T-helper 1 cell treated with Interleukin-12 subunit alpha and Interleukin-12 subunit beta and Interleukin-4 antibody, amounts not matched to agents 30 ng/mL and 1 ng/mL, for 36 hours (primary cell): Measurements from ENCODE around the gene RUVBL2. TPM values are rescaled to one million over a fixed set of nuclear protein-coding genes. Genes with fewer than 3 reads are reported as not detected.
"Not testable (repeated sequence)": the region's sequence is repeated elsewhere in the genome, so short reads cannot be mapped to it uniquely, and the experiment has no call there.

ENCODE experiments used
- intact Hi-C: fragments of 100-400 bp; cut with micrococcal nuclease; formaldehyde crosslinking; loops from one replicate; pipeline ENCODE4 v1.15.1; 2024
- total RNA-seq: library from RNA; stranded (reverse); gene quantifications from 2 replicates; pipeline ENCODE4 v1.2.3, GENCODE V29; 2022

Gene RUVBL2
- total RNA-seq, 1 donor from 2014 or later = 87.7 TPM

DNA sequence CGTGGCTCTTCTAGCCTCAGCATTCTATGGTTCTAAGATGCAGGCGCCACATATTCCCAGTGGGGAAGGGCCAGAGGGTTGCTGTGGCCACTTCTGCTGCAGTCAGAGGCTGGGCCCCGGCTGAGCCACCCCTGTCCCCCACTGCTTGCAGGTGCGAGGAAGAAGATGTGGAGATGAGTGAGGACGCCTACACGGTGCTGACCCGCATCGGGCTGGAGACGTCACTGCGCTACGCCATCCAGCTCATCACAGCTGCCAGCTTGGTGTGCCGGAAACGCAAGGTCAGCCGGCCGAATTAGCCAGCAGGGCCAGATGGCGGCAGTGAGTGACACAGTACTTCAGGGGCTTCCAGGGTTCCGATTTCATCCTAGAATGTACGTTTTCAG is 21.2 kb downstream of the RUVBL2 start:
- intact Hi-C loops = loop anchor here (5.0 kb wide), 2 partner anchors 42 to 102 kb away; partner anchors contain the start of genes C19orf73, CGB7 and PPFIA3

DNA sequence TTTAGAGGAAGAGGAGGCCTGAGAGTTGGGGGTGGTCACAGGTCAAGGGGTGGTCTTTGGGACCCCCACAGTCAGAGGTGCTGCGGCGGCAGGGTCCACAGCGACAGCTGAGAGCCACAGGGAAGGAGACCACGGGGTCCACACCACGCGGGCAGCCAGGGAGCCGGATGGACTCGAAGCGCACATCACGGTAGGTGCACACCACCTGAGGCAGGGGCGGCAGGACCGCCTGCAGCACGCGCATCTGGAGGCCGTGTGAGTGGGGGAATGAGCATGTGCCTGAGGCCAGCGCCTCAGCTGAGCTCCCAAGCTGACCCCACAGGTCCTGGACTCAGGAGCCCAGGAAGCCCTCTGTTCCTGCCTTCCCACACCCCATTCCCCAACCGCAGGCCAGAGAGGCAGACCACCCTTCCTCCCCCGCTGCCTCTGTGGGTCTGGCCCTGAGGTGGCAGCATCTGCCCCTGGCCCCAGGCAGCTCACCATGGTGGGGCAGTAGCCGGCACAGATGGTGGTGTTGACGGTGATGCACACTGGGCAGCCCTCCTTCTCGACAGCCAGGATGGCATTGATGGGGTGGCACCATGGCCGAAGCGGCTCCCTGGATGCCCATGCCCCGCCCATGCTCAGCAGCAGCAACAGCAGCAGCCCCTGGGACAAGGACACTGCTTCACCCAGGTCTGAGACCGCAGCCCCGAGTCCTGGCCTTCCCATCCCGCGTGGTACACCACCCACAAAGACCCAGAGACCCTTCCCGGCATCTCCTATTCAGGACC is 22.6 kb downstream of the RUVBL2 start:
- intact Hi-C loops = loop anchor here (5.0 kb wide), 2 partner anchors 41 to 101 kb away; partner anchors contain the start of genes C19orf73, CGB7 and PPFIA3

DNA sequence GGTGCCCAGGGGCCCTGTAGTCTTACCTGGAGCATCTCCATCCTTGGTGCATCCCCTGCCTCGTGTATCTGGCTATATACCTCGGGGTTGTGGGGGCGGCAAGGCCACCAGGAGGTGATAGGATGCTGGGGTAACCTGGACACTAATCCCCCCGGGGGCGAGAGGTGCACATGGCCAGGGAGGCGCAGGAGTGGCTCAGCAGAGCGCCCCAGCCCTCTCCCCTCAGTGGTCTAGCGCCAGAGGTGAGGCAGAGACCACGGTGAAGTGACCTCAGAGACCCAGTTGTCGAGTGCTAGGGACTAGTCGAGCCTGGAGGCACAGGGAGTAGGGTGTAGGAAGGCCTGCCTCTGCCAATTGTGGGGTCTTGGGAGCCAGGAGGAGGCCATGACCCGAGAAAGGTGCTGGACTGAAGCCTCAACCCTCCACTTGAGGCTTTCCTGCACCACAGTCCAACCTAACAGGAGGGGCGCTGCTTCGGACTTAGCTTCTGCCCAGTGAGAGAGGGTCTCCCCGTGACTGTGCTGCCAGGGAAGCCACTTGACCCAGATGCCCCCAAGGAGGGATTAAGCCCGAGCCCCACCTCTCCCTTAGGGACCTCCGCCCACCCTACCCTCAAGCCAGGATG is 23.5 kb downstream of the RUVBL2 start, which contains the start of gene LHB:
TSS of gene LHB (minus strand) at position 51 of the 625 bp plus-strand sequence. CDS start at position 41, 10 bp downstream.
- intact Hi-C loops = loop anchor here (1.0 to 5.0 kb wide), 3 partner anchors 24 to 100 kb away; partner anchors contain the start of genes C19orf73, CGB7, GYS1 and PPFIA3

GRCh38 chr19:49017666-49018351 is 24.1 kb downstream of the RUVBL2 start:
- intact Hi-C loops = loop anchor here (1.0 to 5.0 kb wide), 3 partner anchors 25 to 99 kb away; partner anchors contain the start of genes C19orf73, CGB7, GYS1 and PPFIA3

DNA sequence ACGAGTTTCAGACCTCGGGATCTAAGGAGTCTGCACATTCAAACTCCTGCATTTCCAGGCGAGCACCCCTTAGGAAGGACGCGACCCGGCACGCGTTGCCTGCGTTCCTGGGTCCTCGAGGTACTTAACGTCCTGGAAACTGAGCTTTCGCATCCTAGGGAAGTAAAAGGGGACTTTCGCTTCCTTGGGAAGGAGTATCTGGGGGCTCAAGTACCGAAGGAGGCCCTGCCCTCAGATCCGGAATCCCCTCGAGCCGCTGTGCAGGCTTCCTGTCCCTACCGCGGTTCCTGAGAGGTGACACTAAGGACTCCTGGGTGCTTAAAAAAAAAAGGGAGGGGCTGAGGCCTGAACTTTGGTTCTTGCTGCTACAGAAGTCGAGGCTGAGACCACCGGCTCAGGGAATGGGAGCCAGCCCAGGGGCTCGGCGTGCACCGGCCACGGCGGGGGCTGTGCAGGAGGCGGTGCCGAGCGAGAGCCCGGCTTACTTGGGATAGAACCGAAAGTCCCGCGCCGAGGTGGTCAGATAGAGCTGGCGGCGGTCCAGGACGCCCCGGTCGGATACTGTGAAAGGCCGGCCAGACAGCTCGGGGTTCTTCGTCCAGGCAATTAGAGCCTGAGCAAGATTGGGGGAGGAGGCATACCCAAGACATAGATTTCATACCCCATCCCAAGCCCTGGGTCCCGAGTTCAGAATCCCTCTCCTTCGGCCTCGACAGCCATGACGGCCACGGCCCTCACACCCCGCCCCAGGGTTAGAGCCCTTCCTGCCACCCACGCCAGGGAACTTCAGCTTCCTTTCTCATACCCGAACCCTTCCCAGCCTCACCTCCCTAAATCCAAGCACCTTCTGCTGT is 24.9 kb downstream of the RUVBL2 start:
- intact Hi-C loops = loop anchor here (1.0 to 5.0 kb wide), 3 partner anchors 39 to 110 kb away; partner anchors contain the start of genes C19orf73, CGB7 and PPFIA3

- intact Hi-C loops = loop anchor here (1.0 to 5.0 kb wide), 3 partner anchors 38 to 109 kb away; partner anchors contain the start of genes C19orf73, CGB7 and PPFIA3
Measured at GRCh38 chr19:49019242-49019932, 25.7 kb downstream of the RUVBL2 start.

- intact Hi-C loops = no loop called here
Measured at GRCh38 chr19:49020342-49020741, 26.7 kb downstream of the RUVBL2 start.

DNA sequence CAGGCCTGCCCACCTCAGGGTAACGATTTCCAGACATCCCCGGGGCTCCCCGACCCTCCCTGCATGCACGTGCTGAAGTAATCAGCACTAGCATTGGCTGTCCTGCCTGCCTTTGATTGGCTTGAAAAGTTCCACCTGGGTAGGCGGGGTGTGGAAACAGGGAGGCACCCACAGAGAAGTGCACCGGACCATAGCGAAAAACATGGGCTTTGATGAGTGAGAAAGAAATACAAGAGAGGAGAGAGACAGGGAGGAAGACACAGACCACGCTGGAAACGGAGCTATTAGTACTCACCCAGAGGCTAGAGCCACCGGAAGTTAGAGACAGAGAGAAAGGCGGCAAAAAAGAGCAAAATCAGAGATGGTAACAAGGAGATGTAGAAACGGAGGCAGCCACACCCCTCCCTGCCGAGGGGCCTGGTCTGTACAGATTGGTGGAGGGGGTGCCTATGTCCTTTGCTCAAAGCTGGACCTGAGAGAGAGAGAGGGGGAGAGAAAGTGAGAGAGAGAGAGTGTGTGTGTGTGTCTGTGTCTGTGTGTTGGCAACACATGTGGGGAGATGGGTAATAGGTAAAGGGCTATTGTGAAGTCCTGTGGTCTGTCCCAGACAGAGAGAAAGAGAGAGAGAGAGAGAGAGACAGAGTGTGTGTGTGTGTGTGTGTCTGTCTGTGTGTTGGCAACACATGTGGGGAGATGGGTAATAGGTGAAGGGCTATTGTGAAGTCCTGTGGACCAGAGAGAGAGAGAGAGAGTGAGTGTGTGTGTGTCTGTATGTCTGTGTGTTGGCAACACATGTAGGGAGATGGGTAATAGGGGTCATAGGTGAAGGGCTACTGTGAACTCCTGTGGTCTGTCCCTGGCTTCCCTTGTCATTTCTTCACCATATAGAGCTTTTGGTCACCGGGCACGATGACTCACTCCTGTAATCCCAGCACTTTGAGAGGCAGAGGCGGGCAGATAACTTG is 27.5 kb downstream of the RUVBL2 start:
- intact Hi-C loops = no loop called here

- intact Hi-C loops = no loop called here
Measured at GRCh38 chr19:49022116-49022515, 28.4 kb downstream of the RUVBL2 start.

GRCh38 chr19:49024233-49024632 is 30.5 kb downstream of the RUVBL2 start, which contains the start of gene CGB3:
CGB3 (minus strand) TSS chr19:49024333; CDS start chr19:49023971, 362 bp downstream.
- intact Hi-C loops = not testable (repeated sequence)

GRCh38 chr19:49025088-49025487 is 31.4 kb downstream of the RUVBL2 start:
- intact Hi-C loops = not testable (repeated sequence)

- intact Hi-C loops = not testable (repeated sequence)
Measured at GRCh38 chr19:49025599-49025998, 31.9 kb downstream of the RUVBL2 start.

DNA sequence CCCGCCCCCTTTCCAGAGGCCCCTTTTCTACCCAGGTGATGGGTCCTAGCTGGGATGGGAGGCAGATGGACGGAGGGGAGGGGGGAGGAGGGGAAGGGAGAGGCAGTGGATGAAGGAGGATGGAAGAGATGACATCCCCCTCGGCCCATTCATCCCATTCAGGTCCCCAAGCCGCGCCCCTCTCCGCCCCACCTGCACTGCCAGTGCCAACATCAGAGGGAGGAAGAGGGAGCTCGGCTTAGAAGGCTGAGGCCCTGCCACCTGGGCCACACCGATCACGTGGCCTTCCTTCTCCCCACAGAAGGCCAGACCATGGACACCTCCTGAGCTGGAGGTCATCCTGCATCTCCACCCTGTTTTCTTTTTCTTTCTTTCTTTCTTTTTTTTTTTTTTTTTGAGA is 35.0 kb downstream of the RUVBL2 start:
- intact Hi-C loops = not testable (repeated sequence)

- intact Hi-C loops = not testable (repeated sequence)
Measured at GRCh38 chr19:49029749-49030148, 36.1 kb downstream of the RUVBL2 start.

DNA sequence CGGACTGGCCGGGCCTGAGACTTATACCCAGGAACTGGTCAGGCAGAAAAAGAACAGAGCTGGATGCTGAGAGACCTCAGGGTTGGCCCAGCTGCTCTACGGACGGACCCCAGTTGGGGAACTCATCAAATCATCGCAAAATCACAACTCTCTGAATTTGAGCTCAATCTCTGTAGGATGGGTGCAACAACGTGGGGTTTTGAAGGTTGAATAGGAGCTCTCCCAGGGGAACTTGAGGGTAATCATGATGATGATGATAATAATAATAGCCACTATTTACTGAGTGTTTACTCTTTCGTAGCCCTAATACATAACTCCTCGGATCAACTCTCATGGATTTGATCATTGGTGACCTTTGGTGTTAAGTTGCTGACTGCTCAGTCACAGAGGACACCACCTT is 36.6 kb downstream of the RUVBL2 start:
- intact Hi-C loops = not testable (repeated sequence)

DNA sequence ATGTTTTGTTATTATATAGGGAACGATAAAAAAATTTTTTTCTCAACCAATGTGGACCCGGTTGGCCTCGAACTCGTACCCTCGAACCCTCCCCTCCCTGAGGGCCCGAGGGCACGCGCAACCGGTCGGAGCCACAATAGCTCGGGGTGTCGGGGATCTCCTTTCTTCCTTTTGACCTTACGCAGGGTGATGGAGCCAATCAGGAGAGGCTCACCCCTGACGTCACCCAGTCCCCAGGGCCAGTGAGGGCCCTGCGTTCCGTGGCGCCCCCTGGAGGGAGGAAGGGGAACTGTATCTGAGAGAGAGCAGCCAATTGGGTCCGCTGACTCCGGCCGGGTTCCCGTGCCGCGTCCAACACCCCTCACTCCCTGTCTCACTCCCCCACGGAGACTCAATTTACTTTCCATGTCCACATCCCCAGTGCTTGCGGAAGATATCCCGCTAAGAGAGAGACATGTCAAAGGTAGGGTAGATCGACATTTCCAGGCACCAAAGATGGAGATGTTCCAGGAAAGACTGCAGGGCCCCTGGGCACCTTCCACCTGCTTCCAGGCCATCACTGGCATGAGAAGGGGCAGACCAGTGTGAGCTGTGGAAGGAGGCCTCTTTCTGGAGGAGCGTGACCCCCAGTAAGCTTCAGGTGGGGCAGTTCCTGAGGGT is 38.1 kb downstream of the RUVBL2 start, which contains the start of gene CGB2:
TSS of gene CGB2 (plus strand) at position 249 of the 660 bp plus-strand sequence. CDS start at position 455, 206 bp downstream.
- intact Hi-C loops = not testable (repeated sequence)

GRCh38 chr19:49036815-49037214 is 43.1 kb downstream of the RUVBL2 start, which contains the start of gene CGB1:
CGB1 (minus strand) TSS chr19:49036895; CDS start chr19:49036711, 184 bp downstream.
- intact Hi-C loops = not testable (repeated sequence)

GRCh38 chr19:49038111-49038510 is 44.4 kb downstream of the RUVBL2 start:
- intact Hi-C loops = not testable (repeated sequence)
